WTC11 (cell line): ENCODE data around the gene ADAMTS9. TPM values are rescaled to one million over a fixed set of nuclear protein-coding genes. Genes with fewer than 3 reads are reported as not detected.

Experiments
- ATAC-seq: fragments of 200-7000 bp; cut with Tn5 transposase; 2 replicates; pipeline ENCODE4 v1.10.0; 2021; ENCODE audit warnings: mild to moderate bottlenecking, moderate library complexity
- CTCF ChIA-PET: fragments of 300-600 bp; sonication (Branson Sonifier 250); formaldehyde crosslinking; loops from one replicate; lab custom pipeline; 2021; ENCODE audit warnings: antibody characterized with exemption; lab: Charles Lee
- POLR2A ChIA-PET: fragments of 350-600 bp; sonication (Branson Sonifier 250); formaldehyde crosslinking; loops from one replicate; lab custom pipeline; 2021; ENCODE audit warnings: antibody characterized with exemption; lab: Charles Lee
- DNase-seq: peaks from one replicate; pipeline ENCODE4 v3.0.0; 2021; ENCODE audit warnings: low spot score
- H3K27ac Mint-ChIP-seq: 2 replicates; pipeline ENCODE4 v1.8.0; 2021; ENCODE audit warnings: mixed read lengths
- H3K27me3 Mint-ChIP-seq: 2 replicates; pipeline ENCODE4 v1.8.0; 2021; ENCODE audit warnings: low read depth, mild to moderate bottlenecking, moderate library complexity, mixed read lengths
- H3K36me3 Mint-ChIP-seq: 2 replicates; pipeline ENCODE4 v1.8.0; 2021; ENCODE audit warnings: mixed read lengths
- H3K4me1 Mint-ChIP-seq: 2 replicates; pipeline ENCODE4 v1.8.0; 2022; ENCODE audit warnings: mixed read lengths
- H3K4me3 Mint-ChIP-seq: 2 replicates; pipeline ENCODE4 v1.8.0; 2021; ENCODE audit warnings: mild to moderate bottlenecking, moderate library complexity, mixed read lengths
- H3K9me3 Mint-ChIP-seq: 2 replicates; pipeline ENCODE4 v1.8.0; 2021; ENCODE audit warnings: mixed read lengths
- E2F5 ChIP-seq: sonication (generic); formaldehyde crosslinking; IDR thresholded peaks from 2 replicates; pipeline ENCODE4 v1.8.1; 2022; ENCODE audit warnings: mild to moderate bottlenecking, moderate library complexity, missing genetic modification reagents
- ESRRA ChIP-seq: sonication (generic); formaldehyde crosslinking; IDR thresholded peaks from 2 replicates; pipeline ENCODE4 v1.8.1; 2022; ENCODE audit warnings: mild to moderate bottlenecking, missing genetic modification reagents, borderline replicate concordance
- ETV6 ChIP-seq: sonication (generic); formaldehyde crosslinking; IDR thresholded peaks from 2 replicates; pipeline ENCODE4 v1.8.1; 2022; ENCODE audit warnings: mild to moderate bottlenecking, missing genetic modification reagents
- FOXP1 ChIP-seq: sonication (generic); formaldehyde crosslinking; IDR thresholded peaks from 2 replicates; pipeline ENCODE4 v1.8.0; 2022; ENCODE audit warnings: missing genetic modification reagents, mild to moderate bottlenecking, moderate library complexity, borderline replicate concordance
- GABPB1 ChIP-seq: sonication (generic); formaldehyde crosslinking; IDR thresholded peaks from 2 replicates; pipeline ENCODE4 v1.8.1; 2023; ENCODE audit warnings: mild to moderate bottlenecking, missing genetic modification reagents
- IRF2 ChIP-seq: sonication (generic); formaldehyde crosslinking; IDR thresholded peaks from 2 replicates; pipeline ENCODE4 v1.8.0; 2022; ENCODE audit warnings: low read depth, missing genetic modification reagents, borderline replicate concordance
- JUN ChIP-seq: sonication (generic); formaldehyde crosslinking; IDR thresholded peaks from 2 replicates; pipeline ENCODE4 v1.8.0; 2023; ENCODE audit warnings: mild to moderate bottlenecking, missing genetic modification reagents
- RORB ChIP-seq: fragments of 250-450 bp; sonication (Bioruptor Pico); IDR thresholded peaks from 2 replicates; pipeline ENCODE4 v1.9.0; 2021; ENCODE audit warnings: mild to moderate bottlenecking
- SMAD3 ChIP-seq: sonication (generic); formaldehyde crosslinking; IDR thresholded peaks from 2 replicates; pipeline ENCODE4 v1.8.0; 2022; ENCODE audit warnings: missing genetic modification reagents, mild to moderate bottlenecking, borderline replicate concordance
- SOX15 ChIP-seq: fragments of 250-450 bp; sonication (Bioruptor Pico); IDR thresholded peaks from 2 replicates; pipeline ENCODE4 v1.9.0; 2021; ENCODE audit warnings: mild to moderate bottlenecking
- STAT6 ChIP-seq: sonication (generic); formaldehyde crosslinking; conservative IDR thresholded peaks from 2 replicates; pipeline ENCODE4 v1.8.1; 2023; ENCODE audit warnings: mild to moderate bottlenecking, low read depth, missing genetic modification reagents, moderate library complexity
- TEAD1 ChIP-seq: sonication (generic); formaldehyde crosslinking; IDR thresholded peaks from 2 replicates; pipeline ENCODE4 v1.8.0; 2022; ENCODE audit warnings: mild to moderate bottlenecking, missing genetic modification reagents
- USF1 ChIP-seq: sonication (generic); formaldehyde crosslinking; IDR thresholded peaks from 2 replicates; pipeline ENCODE4 v1.8.0; 2022; ENCODE audit warnings: mild to moderate bottlenecking, missing genetic modification reagents
- USF2 ChIP-seq: sonication (generic); formaldehyde crosslinking; IDR thresholded peaks from 2 replicates; pipeline ENCODE4 v1.8.1; 2023; ENCODE audit warnings: mild to moderate bottlenecking, missing genetic modification reagents, moderate library complexity
- ZBTB21 ChIP-seq: sonication (generic); formaldehyde crosslinking; IDR thresholded peaks from 2 replicates; pipeline ENCODE4 v1.8.1; 2023; ENCODE audit warnings: mild to moderate bottlenecking, missing genetic modification reagents, borderline replicate concordance
- ZBTB43 ChIP-seq: sonication (generic); formaldehyde crosslinking; IDR thresholded peaks from 2 replicates; pipeline ENCODE4 v1.8.1; 2023; ENCODE audit warnings: mild to moderate bottlenecking, missing genetic modification reagents
- ZMAT4 ChIP-seq: fragments of 250-450 bp; sonication (Bioruptor Pico); IDR thresholded peaks from 2 replicates; pipeline ENCODE4 v1.9.0; 2021; ENCODE audit warnings: mild to moderate bottlenecking
- ZNF121 ChIP-seq: sonication (generic); formaldehyde crosslinking; IDR thresholded peaks from 2 replicates; pipeline ENCODE4 v1.8.0; 2023; ENCODE audit warnings: missing genetic modification reagents
- ZNF317 ChIP-seq: sonication (generic); formaldehyde crosslinking; IDR thresholded peaks from 2 replicates; pipeline ENCODE4 v1.8.1; 2023; ENCODE audit warnings: low read depth, mild to moderate bottlenecking, moderate library complexity, missing genetic modification reagents, borderline replicate concordance
- ZNF416 ChIP-seq: fragments of 250-450 bp; sonication (Bioruptor Pico); IDR thresholded peaks from 2 replicates; pipeline ENCODE4 v1.9.0; 2021; ENCODE audit warnings: mild to moderate bottlenecking, inconsistent platforms
- ZNF512 ChIP-seq: sonication (generic); formaldehyde crosslinking; IDR thresholded peaks from 2 replicates; pipeline ENCODE4 v1.8.1; 2022; ENCODE audit warnings: missing genetic modification reagents, borderline replicate concordance
- ZSCAN18 ChIP-seq: fragments of 250-450 bp; sonication (Bioruptor Pico); IDR thresholded peaks from 2 replicates; pipeline ENCODE4 v2.1.2; 2022; ENCODE audit warnings: mild to moderate bottlenecking, moderate library complexity
- total RNA-seq: library from RNA; stranded (reverse); gene quantifications from 3 replicates; pipeline ENCODE4 v1.2.3, GENCODE V29; 2021

ADAMTS9 gene
- total RNA-seq, 1 experiment from 2014 or later = 3.1 TPM

- no peaks in the 10 kb centered on the region for H3K36me3 Mint-ChIP-seq
- no peak for TF ChIP-seq ZNF416 (CRISPR knock-in tag)
- TF ChIP-seq TEAD1 (CRISPR knock-in tag) = no peak
- no peak for TF ChIP-seq ZNF121
- no peak for TF ChIP-seq ESRRA
- TF ChIP-seq GABPB1 = no peak
- TF ChIP-seq ZNF317 (CRISPR knock-in tag) = no peak
- TF ChIP-seq FOXP1 (CRISPR knock-in tag) = no peak
- CTCF ChIA-PET = no interaction called here
- no peaks in the 10 kb centered on the region for H3K27me3 Mint-ChIP-seq
- no peak for DNase-seq
- H3K4me3 Mint-ChIP-seq = no peak overlapping the region
- POLR2A ChIA-PET = no interaction called here
- H3K27ac Mint-ChIP-seq = no peak overlapping the region
- H3K4me1 Mint-ChIP-seq = no peaks in the 10 kb centered on the region
- no peak for ATAC-seq
- H3K9me3 Mint-ChIP-seq = peaks cover 7% of the 10 kb centered on the region
These were observed 74.8 kb downstream of the ADAMTS9 start for GRCh38 chr3:64612916-64613526.

- no peak for ATAC-seq
- Mint-ChIP-seq H3K27ac (no peak overlapping the region), H3K9me3 (peaks cover 7% of the 10 kb centered on the region), H3K4me3 (no peak overlapping the region), H3K36me3 (no peaks in the 10 kb centered on the region), H3K27me3 (no peaks in the 10 kb centered on the region)
- no peak for DNase-seq
- ChIA-PET CTCF (no interaction called here), POLR2A (no interaction called here)
- TF ChIP-seq RORB (no peak), ETV6 (CRISPR knock-in tag) (no peak), STAT6 (CRISPR knock-in tag) (no peak), ZBTB43 (no peak), SOX15 (CRISPR knock-in tag) (no peak), USF2 (CRISPR knock-in tag) (no peak), ZSCAN18 (CRISPR knock-in tag) (no peak), JUN (CRISPR knock-in tag) (no peak), ZNF416 (CRISPR knock-in tag) (no peak), SMAD3 (CRISPR knock-in tag) (no peak)
- TF ChIP-seq, all 79 proteins: peak for 0
- no peaks in the 10 kb centered on the region for H3K4me1 Mint-ChIP-seq
These were observed 75.5 kb downstream of the ADAMTS9 start for GRCh38 chr3:64612082-64612860.

- ChIA-PET POLR2A (no interaction called here), CTCF (no interaction called here)
- Mint-ChIP-seq H3K27ac (no peak overlapping the region), H3K4me3 (no peak overlapping the region), H3K27me3 (no peaks in the 10 kb centered on the region), H3K9me3 (no peaks in the 10 kb centered on the region), H3K36me3 (no peaks in the 10 kb centered on the region), H3K4me1 (no peaks in the 10 kb centered on the region)
- ATAC-seq (no peak), DNase-seq (no peak)
- no peak for TF ChIP-seq IRF2 (CRISPR knock-in tag)
- no peak for TF ChIP-seq ZNF512 (CRISPR knock-in tag)
- no peak for TF ChIP-seq ZBTB21 (CRISPR knock-in tag)
- no peak for TF ChIP-seq ZMAT4
- no peak for TF ChIP-seq E2F5
- TF ChIP-seq USF1 = no peak
These were observed 79.1 kb downstream of the ADAMTS9 start for GRCh38 chr3:64608741-64609140.
